ENCODE results near the gene EVX2. TPM values are rescaled to one million over a fixed set of nuclear protein-coding genes. Genes with fewer than 3 reads are reported as not detected.

EVX2 gene
- total RNA-seq, 2 donors from 2014 or later, result not detected

- H3K4me3 ChIP-seq, result no peak overlapping the region
- no peak overlapping the region for H3K27ac ChIP-seq
- peaks cover 0 to 15% of the 10 kb centered on the region in 2 donors for H3K4me1 ChIP-seq
- DNase-seq (ENCODE audit: low spot score), result no peak
- peaks cover 0 to 6% of the 10 kb centered on the region in 2 donors for H3K9me3 ChIP-seq
- peaks cover 44 to 68% of the 10 kb centered on the region in 2 donors for H3K27me3 ChIP-seq
- H3K36me3 ChIP-seq, result no peaks in the 10 kb centered on the region
- TF ChIP-seq CTCF (IDR thresholded peaks at IDR 0.05), result no peak
Measured at GRCh38 chr2:176072292-176072669, 11.5 kb downstream of the EVX2 start.

DNA sequence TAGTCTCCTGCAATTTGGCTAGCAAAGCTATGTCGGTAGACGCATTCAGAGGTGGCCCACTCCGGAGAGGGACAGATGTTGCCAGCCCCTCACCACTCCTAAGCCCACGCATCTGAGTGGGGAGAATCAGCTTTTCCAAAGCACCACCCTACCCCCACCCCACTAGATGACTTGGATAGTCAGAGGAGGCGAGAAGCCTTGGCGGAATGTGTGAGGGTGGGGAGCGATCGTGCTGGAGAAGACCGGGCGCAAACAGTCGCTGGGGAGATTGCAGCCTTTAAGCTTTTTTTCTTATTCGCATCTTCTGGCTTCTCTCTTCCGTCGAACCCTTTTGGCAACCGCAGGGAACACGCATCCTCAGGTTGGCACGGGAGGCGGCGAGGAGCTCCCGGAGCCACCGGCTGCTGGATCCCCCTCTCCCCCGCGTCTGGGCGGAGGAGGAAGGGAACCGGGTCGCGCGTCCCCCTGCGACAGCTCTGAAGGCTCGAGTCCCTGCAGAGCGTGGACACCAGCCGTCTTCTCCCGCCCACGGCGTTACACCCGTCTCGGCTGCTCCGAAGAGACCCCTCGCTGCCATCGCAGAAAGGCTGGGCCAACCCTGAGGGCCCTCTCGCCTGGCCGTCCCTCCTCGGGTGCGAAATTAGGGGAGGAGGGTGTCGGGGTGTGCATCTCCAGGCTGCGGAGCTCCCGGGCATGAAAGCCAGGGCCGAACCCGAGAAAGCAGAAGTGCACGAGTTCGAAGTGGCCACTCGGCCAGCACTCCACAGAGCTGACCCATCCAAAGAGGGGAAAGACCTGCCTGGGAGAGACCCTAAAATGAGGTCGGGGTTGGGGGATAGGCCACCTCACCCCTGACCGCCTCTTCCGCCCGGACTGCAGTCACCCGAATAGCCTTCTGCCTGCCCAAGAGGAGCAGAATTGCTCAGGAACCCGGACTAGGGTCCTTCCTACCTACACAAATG is 12.2 kb downstream of the EVX2 start:
- Histone ChIP-seq H3K4me1 (peaks cover 0 to 20% of the 10 kb centered on the region in 2 donors), H3K27me3 (peaks cover 37 to 68% of the 10 kb centered on the region in 2 donors), H3K4me3 (no peak overlapping the region), H3K36me3 (no peaks in the 10 kb centered on the region), H3K9me3 (peaks cover 0 to 5% of the 10 kb centered on the region in 2 donors), H3K27ac (no peak overlapping the region)
- TF ChIP-seq CTCF (IDR thresholded peaks at IDR 0.05), result no peak
- DNase-seq (ENCODE audit: low spot score), result no peak

- no peak for DNase-seq (ENCODE audit: low spot score)
- H3K36me3 ChIP-seq, result no peaks in the 10 kb centered on the region
- TF ChIP-seq CTCF (IDR thresholded peaks at IDR 0.05), result no peak
- no peak overlapping the region for H3K4me3 ChIP-seq
- H3K27me3 ChIP-seq, result peaks cover 18 to 36% of the 10 kb centered on the region in 2 donors
- no peaks in the 10 kb centered on the region for H3K9me3 ChIP-seq
- no peak overlapping the region for H3K27ac ChIP-seq
- peaks cover 0 to 20% of the 10 kb centered on the region in 2 donors for H3K4me1 ChIP-seq
Measured at GRCh38 chr2:176068419-176068832, 15.3 kb downstream of the EVX2 start.

- DNase-seq (ENCODE audit: low spot score), result no peak
Measured at GRCh38 chr2:176067589-176068418, 16.0 kb downstream of the EVX2 start.

More at GRCh38 chr2:176067589-176068418, 16.0 kb downstream of the EVX2 start:
- no peak for TF ChIP-seq CTCF (IDR thresholded peaks at IDR 0.05)
- no peak overlapping the region for H3K27ac ChIP-seq
- H3K4me3 ChIP-seq, result peak overlapping the region in 1 of 2 donors; percentile 29
- no peaks in the 10 kb centered on the region for H3K36me3 ChIP-seq
- H3K27me3 ChIP-seq, result peaks cover 12 to 30% of the 10 kb centered on the region in 2 donors
- no peaks in the 10 kb centered on the region for H3K9me3 ChIP-seq
- peaks cover 0 to 20% of the 10 kb centered on the region in 2 donors for H3K4me1 ChIP-seq

Data from right atrium auricular region (tissue), 2 donors.